ENCODE data around the gene CA12.
A peak's percentile ranks its signal among the peaks of the same experiment; 100 is the strongest.

CA12 gene

DNA sequence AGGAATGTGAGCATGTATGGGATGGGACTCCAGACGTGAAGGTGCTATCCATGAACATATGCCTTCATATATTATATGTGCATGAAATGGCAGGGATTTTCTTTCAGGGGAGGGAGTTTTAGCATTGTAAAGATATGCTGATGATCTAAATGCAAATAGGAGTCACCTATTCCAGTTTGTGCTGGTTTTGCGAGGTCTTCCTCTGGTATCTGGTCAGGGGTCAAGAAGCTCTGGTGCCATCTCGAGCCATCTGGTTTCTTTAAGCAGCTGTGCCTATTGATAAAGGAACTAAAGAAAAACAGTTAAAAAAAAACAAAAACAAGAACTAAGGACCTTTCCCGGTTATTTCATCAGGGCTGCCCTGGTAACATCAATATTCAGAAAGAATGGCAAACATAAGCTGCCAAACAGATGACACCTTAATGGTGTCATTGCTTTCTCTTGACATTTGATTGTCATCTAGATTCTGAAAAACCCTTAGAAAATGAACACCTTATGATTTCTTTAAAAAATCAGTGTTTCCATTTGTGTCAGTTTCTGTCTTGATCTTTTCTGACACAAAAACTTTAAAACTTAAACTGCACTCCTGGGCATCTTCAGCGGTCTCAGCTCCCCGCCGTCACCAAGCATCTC, 81.6 kb downstream of the CA12 start:
- DNase-seq, result no peak

- DNase-seq, result peak; percentile 72
These were observed 85.5 kb downstream of the CA12 start for GRCh38 chr15:63296195-63296594.

GRCh38 chr15:63295341-63295740, 86.3 kb downstream of the CA12 start:
- no peak for DNase-seq

- no peak for DNase-seq
These were observed 87.3 kb downstream of the CA12 start for GRCh38 chr15:63294359-63294758.

GRCh38 chr15:63292771-63293170, 88.9 kb downstream of the CA12 start:
- no peak for DNase-seq

GRCh38 chr15:63292241-63292640, 89.4 kb downstream of the CA12 start:
- DNase-seq, result no peak

- DNase-seq, result no peak
These were observed 90.1 kb downstream of the CA12 start for GRCh38 chr15:63291507-63291906.

GRCh38 chr15:63288778-63289378, 92.8 kb downstream of the CA12 start:
- DNase-seq, result peak; percentile 78

- DNase-seq, result no peak
These were observed 93.3 kb downstream of the CA12 start for GRCh38 chr15:63288342-63288741.

DNA sequence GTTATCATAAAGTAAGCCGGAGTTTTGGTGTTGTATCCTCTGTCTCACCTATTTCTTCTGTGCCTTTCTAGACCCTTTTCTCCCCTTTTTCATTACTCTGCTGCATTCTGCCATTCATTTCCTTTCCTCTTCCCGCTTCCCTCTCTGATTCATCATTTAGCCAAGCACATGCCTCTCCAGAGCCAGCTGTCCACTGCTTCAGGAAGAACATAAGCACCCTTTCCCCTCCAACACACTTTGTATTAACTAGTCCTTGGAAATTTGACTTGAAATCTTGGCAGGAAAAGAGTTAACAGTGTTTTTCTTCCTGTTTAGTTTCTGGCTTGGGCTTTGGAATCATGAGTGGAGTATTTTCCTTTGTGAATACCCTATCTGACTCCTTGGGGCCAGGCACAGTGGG, 94.5 kb downstream of the CA12 start:
- DNase-seq, result no peak

DNA sequence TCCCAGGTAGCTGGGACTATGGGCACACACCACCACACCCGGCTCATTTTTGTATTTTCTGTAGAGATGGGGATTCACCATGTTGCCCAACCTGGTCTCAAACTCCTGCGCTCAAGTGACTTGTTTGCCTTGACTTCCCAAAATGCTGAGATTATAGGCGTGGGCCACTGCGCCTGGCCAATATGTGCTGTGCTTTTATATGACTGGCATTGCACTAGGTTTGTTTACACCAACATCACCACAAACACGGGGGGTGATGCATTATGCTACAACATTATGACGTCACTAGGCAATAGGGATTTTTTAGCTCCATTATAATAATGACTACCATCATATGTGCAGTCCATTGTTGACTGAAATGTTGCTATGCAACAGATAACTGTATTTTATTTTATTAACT, 97.3 kb downstream of the CA12 start:
- no peak for DNase-seq

DNA sequence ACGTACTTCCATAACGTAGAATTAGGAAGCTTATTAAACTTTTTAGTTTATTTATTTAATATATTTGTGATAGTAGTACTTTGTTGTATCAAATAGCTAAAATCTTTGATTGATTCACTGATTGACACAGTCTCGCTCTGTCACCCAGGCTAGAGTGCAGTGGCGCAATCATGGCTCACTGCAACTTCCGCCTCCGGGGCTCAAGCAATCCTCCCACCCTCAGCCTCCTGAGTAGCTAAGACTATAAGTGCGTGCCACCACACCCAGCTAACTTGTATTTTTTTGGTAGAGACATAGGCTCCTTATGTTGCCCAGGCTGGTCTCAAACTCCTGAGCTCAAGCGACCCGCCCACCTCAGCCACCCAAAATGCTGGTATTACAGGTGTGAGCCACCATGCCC, 98.5 kb downstream of the CA12 start:
- DNase-seq, result no peak

GRCh38 chr15:63277893-63278456, 103.7 kb downstream of the CA12 start:
- no peak for DNase-seq

DNA sequence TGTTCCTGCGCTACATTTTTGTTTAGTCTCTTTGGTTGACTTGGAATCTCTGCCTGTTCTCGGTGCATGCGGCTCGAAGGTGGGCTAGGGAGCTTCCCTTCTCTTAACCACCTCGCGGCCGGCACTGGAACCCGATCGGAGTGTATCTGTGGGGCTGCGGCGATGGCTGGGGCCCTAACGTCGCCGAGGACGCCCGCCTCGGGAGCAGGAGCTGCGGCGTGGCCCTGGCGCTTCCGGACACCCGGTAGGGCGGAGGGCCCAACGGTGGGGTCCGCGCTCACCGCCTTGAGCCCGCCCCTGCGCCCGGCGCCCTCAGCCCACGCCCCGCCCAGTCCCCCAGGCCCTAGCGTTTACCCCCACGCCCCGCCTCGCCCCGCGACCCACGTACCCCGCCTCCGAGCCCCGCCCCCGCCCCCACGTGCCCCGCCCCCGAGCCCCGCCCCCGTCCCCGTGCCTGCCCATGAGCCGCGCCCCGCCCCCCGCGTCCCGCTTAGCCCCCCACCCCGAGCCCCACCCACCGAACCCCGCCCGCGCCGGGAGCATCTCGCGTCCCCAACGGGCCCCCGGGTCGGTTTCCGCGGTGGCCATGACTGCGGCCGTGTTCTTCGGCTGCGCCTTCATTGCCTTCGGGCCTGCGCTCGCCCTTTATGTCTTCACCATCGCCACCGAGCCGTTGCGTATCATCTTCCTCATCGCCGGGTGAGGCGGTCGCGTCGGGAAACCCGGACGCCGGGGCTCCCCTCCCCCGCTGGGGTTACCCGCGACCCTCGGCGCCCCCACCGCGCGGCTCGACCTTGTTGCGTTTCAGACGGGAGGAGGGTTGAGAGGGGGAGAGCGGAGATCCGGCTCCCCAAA, 104.4 kb downstream of the CA12 start, which contains the start of gene APH1B:
TSS of gene APH1B (plus strand) at position 568 of the 855 bp plus-strand sequence. CDS start at position 587, 19 bp downstream.
- DNase-seq, result peak; percentile 74

- DNase-seq, result no peak
These were observed 105.2 kb downstream of the CA12 start for GRCh38 chr15:63276342-63277037.

DNA sequence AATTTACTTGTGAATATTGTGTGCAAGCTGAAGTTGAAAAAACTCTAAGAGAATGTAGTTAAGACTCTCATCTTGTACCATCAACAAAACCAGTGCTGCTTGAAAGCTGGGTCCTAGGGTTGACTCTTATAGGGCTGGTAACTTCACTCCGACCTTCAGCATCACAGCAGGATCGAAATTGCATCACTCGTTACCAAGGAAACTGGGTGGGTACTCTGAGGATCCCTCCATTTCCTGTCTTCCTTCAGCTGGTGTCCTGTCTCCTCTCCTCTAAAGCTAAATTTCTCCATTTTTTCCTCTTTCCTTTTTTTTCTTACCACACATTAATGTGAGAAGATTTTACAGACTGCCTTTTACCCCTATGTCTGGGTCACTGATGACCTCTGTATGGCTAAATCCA, 107.2 kb downstream of the CA12 start:
- no peak for DNase-seq
